GM11168 (cell line): ENCODE data around the gene PI3.

Experiments
- in situ Hi-C: fragments of 300-500 bp; cut with MboI; formaldehyde crosslinking; loops from one replicate; pipeline ENCODE4 v1.12.0; 2022; ENCODE audit warnings: low sequenced_read_pairs; ENCODE audit not compliant: unreplicated experiment

The PI3 gene

GRCh38 chr20:45183084-45183483 lies 8.4 kb downstream of the PI3 start:
- in situ Hi-C loops, result no loop called here

- in situ Hi-C loops, result no loop called here
Observed at GRCh38 chr20:45187693-45188092, 13.0 kb downstream of the PI3 start.

GRCh38 chr20:45189067-45189609 lies 14.4 kb downstream of the PI3 start:
- in situ Hi-C loops, result no loop called here

GRCh38 chr20:45189861-45190260 lies 15.2 kb downstream of the PI3 start:
- in situ Hi-C loops, result no loop called here

GRCh38 chr20:45191926-45192325 lies 17.2 kb downstream of the PI3 start:
- in situ Hi-C loops, result no loop called here

- in situ Hi-C loops, result no loop called here
Observed at GRCh38 chr20:45193331-45193730, 18.6 kb downstream of the PI3 start.

GRCh38 chr20:45206725-45207124 lies 32.0 kb downstream of the PI3 start, which contains the start of gene SEMG1:
SEMG1 (plus strand) TSS chr20:45207033; CDS start chr20:45207054, 21 bp downstream.
- in situ Hi-C loops, result no loop called here

GRCh38 chr20:45209924-45210323 lies 35.2 kb downstream of the PI3 start:
- in situ Hi-C loops, result no loop called here

GRCh38 chr20:45211569-45212474 lies 37.1 kb downstream of the PI3 start:
- in situ Hi-C loops, result no loop called here

GRCh38 chr20:45212836-45213235 lies 38.1 kb downstream of the PI3 start:
- in situ Hi-C loops, result no loop called here

GRCh38 chr20:45218124-45218523 lies 43.4 kb downstream of the PI3 start:
- in situ Hi-C loops, result no loop called here

GRCh38 chr20:45218636-45219035 lies 43.9 kb downstream of the PI3 start:
- in situ Hi-C loops, result no loop called here

- in situ Hi-C loops, result loop anchor here (5.0 kb wide), 1 partner anchor 99 kb away; the partner anchor contains the start of gene WFDC12
Observed at GRCh38 chr20:45221076-45221475, 46.4 kb downstream of the PI3 start, which contains the start of gene SEMG2. SEMG2 (plus strand) TSS chr20:45221373; CDS start chr20:45221390, 17 bp downstream.

- in situ Hi-C loops, result loop anchor here (5.0 kb wide), 1 partner anchor 101 kb away; the partner anchor contains the start of gene WFDC12
Observed at GRCh38 chr20:45223136-45223535, 48.4 kb downstream of the PI3 start.
